ENCODE measurements around the gene ABCB8.

ABCB8 gene

GRCh38 chr7:151076863-151077704, 48.8 kb downstream of the ABCB8 start:
- no peaks in the 10 kb centered on the region for H3K27me3 Mint-ChIP-seq
- no peak overlapping the region for H3K27ac Mint-ChIP-seq
- no peaks in the 10 kb centered on the region for H3K9me3 Mint-ChIP-seq
- H3K36me3 Mint-ChIP-seq, result peaks cover 7% of the 10 kb centered on the region
- DNase-seq (ENCODE audit: low spot score in 2 of 2) (no peak), ATAC-seq (ENCODE audit: low read depth) (no peak)
- H3K4me1 Mint-ChIP-seq, result peaks cover 14% of the 10 kb centered on the region
- H3K4me3 Mint-ChIP-seq, result no peak overlapping the region

- Mint-ChIP-seq H3K9me3 (no peaks in the 10 kb centered on the region), H3K27me3 (no peaks in the 10 kb centered on the region), H3K27ac (peak overlapping the region; percentile 38), H3K4me1 (peaks cover 18% of the 10 kb centered on the region), H3K4me3 (peak overlapping the region; percentile 3), H3K36me3 (peaks cover 9% of the 10 kb centered on the region)
- ATAC-seq (ENCODE audit: low read depth), result no peak
- DNase-seq (ENCODE audit: low spot score in 2 of 2), result no peak
These were observed 49.5 kb downstream of the ABCB8 start for GRCh38 chr7:151077705-151078232.

- H3K27ac Mint-ChIP-seq, result peak overlapping the region; percentile 38
- H3K27me3 Mint-ChIP-seq, result no peaks in the 10 kb centered on the region
- ATAC-seq (ENCODE audit: low read depth), result no peak
- no peaks in the 10 kb centered on the region for H3K9me3 Mint-ChIP-seq
- peaks cover 19% of the 10 kb centered on the region for H3K4me1 Mint-ChIP-seq
- peak overlapping the region; percentile 70 for H3K4me3 Mint-ChIP-seq
- no peak for DNase-seq (ENCODE audit: low spot score in 2 of 2)
- H3K36me3 Mint-ChIP-seq, result peaks cover 10% of the 10 kb centered on the region
These were observed 50.2 kb downstream of the ABCB8 start for GRCh38 chr7:151078233-151079040.

- no peaks in the 10 kb centered on the region for H3K27me3 Mint-ChIP-seq
- H3K4me3 Mint-ChIP-seq, result peak overlapping the region; percentile 89
- H3K27ac Mint-ChIP-seq, result no peak overlapping the region
- H3K4me1 Mint-ChIP-seq, result peaks cover 22% of the 10 kb centered on the region
- ATAC-seq (ENCODE audit: low read depth) (no peak), DNase-seq (ENCODE audit: low spot score in 2 of 2) (no peak)
- no peaks in the 10 kb centered on the region for H3K9me3 Mint-ChIP-seq
- peaks cover 10% of the 10 kb centered on the region for H3K36me3 Mint-ChIP-seq
These were observed 51.1 kb downstream of the ABCB8 start for GRCh38 chr7:151079199-151079910.

- H3K4me1 Mint-ChIP-seq, result peaks cover 27% of the 10 kb centered on the region
- peak overlapping the region; percentile 89 for H3K4me3 Mint-ChIP-seq
- H3K9me3 Mint-ChIP-seq, result no peaks in the 10 kb centered on the region
- ATAC-seq (ENCODE audit: low read depth), result no peak
- H3K27ac Mint-ChIP-seq, result peak overlapping the region; percentile 91
- H3K27me3 Mint-ChIP-seq, result peaks cover 2% of the 10 kb centered on the region
- peaks cover 6% of the 10 kb centered on the region for H3K36me3 Mint-ChIP-seq
- no peak for DNase-seq (ENCODE audit: low spot score in 2 of 2)
These were observed 51.8 kb downstream of the ABCB8 start for GRCh38 chr7:151080067-151080521.

- H3K4me3 Mint-ChIP-seq, result peak within 1 kb of the TSS; percentile 90
- no peaks in the 10 kb centered on the region for H3K9me3 Mint-ChIP-seq
- peak; percentile 75 for ATAC-seq (ENCODE audit: low read depth)
- H3K27ac Mint-ChIP-seq, result peak within 1 kb of the TSS; percentile 91
- H3K27me3 Mint-ChIP-seq, result peaks cover 2% of the 10 kb centered on the region
- peak; percentile 77 to 78 for DNase-seq (ENCODE audit: low spot score in 2 of 2)
- H3K4me1 Mint-ChIP-seq, result peaks cover 32% of the 10 kb centered on the region
- H3K36me3 Mint-ChIP-seq, result peaks cover 6% of the 10 kb centered on the region
These were observed 52.4 kb downstream of the ABCB8 start, which contains the start of gene FASTK for GRCh38 chr7:151080522-151081169. Gene FASTK, minus strand, starts transcription at chr7:151080809. Its CDS starts 43 bp downstream, at chr7:151080766.

- peaks cover 2% of the 10 kb centered on the region for H3K27me3 Mint-ChIP-seq
- H3K36me3 Mint-ChIP-seq, result peaks cover 3% of the 10 kb centered on the region
- ATAC-seq (ENCODE audit: low read depth) (no peak), DNase-seq (ENCODE audit: low spot score in 2 of 2) (no peak)
- H3K4me1 Mint-ChIP-seq, result peaks cover 35% of the 10 kb centered on the region
- H3K4me3 Mint-ChIP-seq, result peak overlapping the region; percentile 90
- H3K9me3 Mint-ChIP-seq, result no peaks in the 10 kb centered on the region
- peak overlapping the region; percentile 60 for H3K27ac Mint-ChIP-seq
These were observed 53.2 kb downstream of the ABCB8 start for GRCh38 chr7:151081170-151082101.

- no peaks in the 10 kb centered on the region for H3K9me3 Mint-ChIP-seq
- H3K4me3 Mint-ChIP-seq, result peak overlapping the region; percentile 90
- H3K27ac Mint-ChIP-seq, result peak overlapping the region; percentile 96
- H3K27me3 Mint-ChIP-seq, result peaks cover 2% of the 10 kb centered on the region
- ATAC-seq (ENCODE audit: low read depth) (no peak), DNase-seq (ENCODE audit: low spot score in 2 of 2) (no peak)
- peaks cover 35% of the 10 kb centered on the region for H3K4me1 Mint-ChIP-seq
- peaks cover 3% of the 10 kb centered on the region for H3K36me3 Mint-ChIP-seq
These were observed 54.2 kb downstream of the ABCB8 start for GRCh38 chr7:151082141-151083070.

GRCh38 chr7:151083071-151083823, 55.0 kb downstream of the ABCB8 start, which contains the start of gene TMUB1:
Gene TMUB1, minus strand, starts transcription at chr7:151083493. Its CDS starts 930 bp downstream, at chr7:151082563.
- H3K4me3 Mint-ChIP-seq, result peak within 1 kb of the TSS; percentile 90
- H3K4me1 Mint-ChIP-seq, result peaks cover 36% of the 10 kb centered on the region
- ATAC-seq (ENCODE audit: low read depth), result peak; percentile 59
- H3K27ac Mint-ChIP-seq, result peak within 1 kb of the TSS; percentile 96
- peaks cover 2% of the 10 kb centered on the region for H3K27me3 Mint-ChIP-seq
- H3K36me3 Mint-ChIP-seq, result peaks cover 3% of the 10 kb centered on the region
- no peaks in the 10 kb centered on the region for H3K9me3 Mint-ChIP-seq
- DNase-seq (ENCODE audit: low spot score in 2 of 2), result peak; percentile 81 to 86

GRCh38 chr7:151083824-151084160, 55.5 kb downstream of the ABCB8 start:
- peak overlapping the region; percentile 96 for H3K27ac Mint-ChIP-seq
- ATAC-seq (ENCODE audit: low read depth) (no peak), DNase-seq (ENCODE audit: low spot score in 2 of 2) (no peak)
- peaks cover 2% of the 10 kb centered on the region for H3K27me3 Mint-ChIP-seq
- peaks cover 35% of the 10 kb centered on the region for H3K4me1 Mint-ChIP-seq
- peak overlapping the region; percentile 90 for H3K4me3 Mint-ChIP-seq
- peaks cover 3% of the 10 kb centered on the region for H3K36me3 Mint-ChIP-seq
- no peaks in the 10 kb centered on the region for H3K9me3 Mint-ChIP-seq

GRCh38 chr7:151085329-151085690, 57.1 kb downstream of the ABCB8 start:
- DNase-seq (ENCODE audit: low spot score in 2 of 2) (no peak), ATAC-seq (ENCODE audit: low read depth) (no peak)
- H3K4me3 Mint-ChIP-seq, result peak overlapping the region; percentile 90
- H3K27ac Mint-ChIP-seq, result peak overlapping the region; percentile 96
- peaks cover 3% of the 10 kb centered on the region for H3K36me3 Mint-ChIP-seq
- peaks cover 32% of the 10 kb centered on the region for H3K4me1 Mint-ChIP-seq
- no peaks in the 10 kb centered on the region for H3K9me3 Mint-ChIP-seq
- H3K27me3 Mint-ChIP-seq, result peaks cover 2% of the 10 kb centered on the region
